Stimulated activated effector memory CD8-positive, alpha-beta T cell treated with anti-CD3 and anti-CD28 coated beads, Interleukin-12 subunit alpha, Interleukin-12 subunit beta, amount 100 ng/mL, for 72 hours (primary cell): ENCODE data around the gene MSX1.
A peak's percentile ranks its signal among the peaks of the same experiment; 100 is the strongest.

ENCODE experiments used
- ATAC-seq: fragments of 150-1000 bp; cut with Tn5 transposase; 2 replicates; pipeline ENCODE4 v1.10.0; 2021
- DNase-seq, 2 donors: peaks; one replicate each; pipeline ENCODE4 v3.0.0; 2021 to 2022; ENCODE audit warnings: low spot score in 2 of 2
- H3K27ac Mint-ChIP-seq: one replicate; pipeline ENCODE4 v1.8.0; 2022; ENCODE audit warnings: mild to moderate bottlenecking, mixed read lengths
- H3K36me3 Mint-ChIP-seq: one replicate; pipeline ENCODE4 v1.8.0; 2022; ENCODE audit warnings: mild to moderate bottlenecking, mixed read lengths
- H3K4me1 Mint-ChIP-seq: one replicate; pipeline ENCODE4 v1.8.0; 2022; ENCODE audit warnings: mixed read lengths
- H3K4me3 Mint-ChIP-seq: one replicate; pipeline ENCODE4 v1.8.0; 2022; ENCODE audit warnings: mild to moderate bottlenecking, mixed read lengths
- H3K9me3 Mint-ChIP-seq: one replicate; pipeline ENCODE4 v1.8.0; 2022; ENCODE audit warnings: mixed read lengths

The MSX1 gene

DNA sequence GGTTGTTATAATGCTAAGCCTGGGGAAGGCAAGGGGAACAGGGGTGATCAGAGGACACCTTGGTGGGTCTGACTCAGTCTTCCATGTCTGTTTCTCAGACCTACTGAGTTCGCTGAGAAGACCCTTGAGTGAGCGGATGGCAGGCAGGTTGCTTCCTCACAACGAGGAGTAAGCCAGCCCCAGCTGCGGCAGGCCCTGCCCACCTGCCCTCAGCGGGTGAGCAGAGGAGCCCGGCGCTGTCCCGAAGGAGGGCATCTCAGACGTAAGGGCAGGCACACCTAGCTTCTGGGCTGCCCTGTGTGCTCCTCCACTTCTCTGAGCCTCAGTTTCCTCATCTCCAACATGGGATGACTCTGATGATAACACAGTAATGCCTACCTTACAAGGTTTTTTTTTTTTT lies 30.3 kb downstream of the MSX1 start:
- H3K9me3 Mint-ChIP-seq, result no peaks in the 10 kb centered on the region
- H3K4me1 Mint-ChIP-seq, result no peaks in the 10 kb centered on the region
- H3K36me3 Mint-ChIP-seq, result no peaks in the 10 kb centered on the region
- H3K4me3 Mint-ChIP-seq, result no peak overlapping the region
- ATAC-seq, result no peak
- no peak overlapping the region for H3K27ac Mint-ChIP-seq
- no peak for DNase-seq

DNA sequence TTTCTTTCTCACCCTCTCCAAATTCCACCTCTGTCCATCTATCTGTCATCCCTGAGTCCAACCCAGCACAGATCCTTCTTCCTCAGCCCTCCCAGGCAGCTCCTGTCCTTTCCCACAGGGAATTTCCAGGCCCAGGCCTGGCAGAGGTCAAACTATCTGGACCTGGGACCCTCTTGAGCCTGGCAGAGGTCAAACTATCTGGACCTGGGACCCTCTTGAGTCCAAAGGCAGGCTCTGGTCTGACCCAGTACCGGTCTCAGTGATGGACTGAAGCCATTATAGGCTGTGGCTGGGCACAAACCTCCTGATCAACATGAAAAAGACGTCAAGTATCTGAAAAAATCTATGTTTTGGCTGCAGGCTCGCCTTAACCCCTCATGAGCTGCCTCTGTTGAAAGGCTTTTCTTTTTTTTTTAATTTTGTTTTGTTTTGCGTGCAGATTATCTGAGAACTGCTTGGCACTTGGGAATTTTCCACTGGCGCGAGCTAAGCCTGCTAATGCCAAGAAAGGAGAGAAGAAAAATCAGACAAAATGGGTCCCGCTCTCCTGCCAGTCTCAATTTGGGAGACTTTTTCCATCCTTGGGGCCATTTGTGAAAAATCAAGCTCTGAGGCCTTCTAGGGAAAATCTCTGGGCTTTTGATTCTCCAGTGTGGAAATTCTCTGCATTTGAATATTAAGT lies 31.2 kb downstream of the MSX1 start:
- Mint-ChIP-seq H3K36me3 (no peaks in the 10 kb centered on the region), H3K9me3 (no peaks in the 10 kb centered on the region), H3K27ac (no peak overlapping the region), H3K4me3 (no peak overlapping the region), H3K4me1 (no peaks in the 10 kb centered on the region)
- ATAC-seq (no peak), DNase-seq (no peak)

DNA sequence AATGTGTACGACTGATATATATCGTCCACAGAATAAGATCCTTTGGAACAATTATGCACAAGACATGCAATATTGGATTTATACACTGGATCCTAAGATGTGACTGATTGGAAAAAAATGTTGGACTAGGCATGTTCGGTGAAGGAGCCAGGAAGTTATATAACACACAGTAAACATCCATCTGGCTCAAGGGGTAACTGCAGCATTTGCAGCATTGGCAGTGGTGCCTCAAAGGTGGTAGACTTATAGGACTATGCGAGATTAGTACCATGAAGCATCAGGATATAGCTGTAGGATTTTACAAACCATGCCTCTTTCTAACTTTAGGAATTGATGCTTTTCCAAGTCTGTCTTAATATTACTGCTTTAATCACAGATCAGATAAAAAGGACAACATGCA lies 34.3 kb downstream of the MSX1 start:
- no peak overlapping the region for H3K4me3 Mint-ChIP-seq
- H3K27ac Mint-ChIP-seq, result no peak overlapping the region
- DNase-seq (no peak), ATAC-seq (no peak)
- no peaks in the 10 kb centered on the region for H3K36me3 Mint-ChIP-seq
- H3K9me3 Mint-ChIP-seq, result no peaks in the 10 kb centered on the region
- no peaks in the 10 kb centered on the region for H3K4me1 Mint-ChIP-seq

DNA sequence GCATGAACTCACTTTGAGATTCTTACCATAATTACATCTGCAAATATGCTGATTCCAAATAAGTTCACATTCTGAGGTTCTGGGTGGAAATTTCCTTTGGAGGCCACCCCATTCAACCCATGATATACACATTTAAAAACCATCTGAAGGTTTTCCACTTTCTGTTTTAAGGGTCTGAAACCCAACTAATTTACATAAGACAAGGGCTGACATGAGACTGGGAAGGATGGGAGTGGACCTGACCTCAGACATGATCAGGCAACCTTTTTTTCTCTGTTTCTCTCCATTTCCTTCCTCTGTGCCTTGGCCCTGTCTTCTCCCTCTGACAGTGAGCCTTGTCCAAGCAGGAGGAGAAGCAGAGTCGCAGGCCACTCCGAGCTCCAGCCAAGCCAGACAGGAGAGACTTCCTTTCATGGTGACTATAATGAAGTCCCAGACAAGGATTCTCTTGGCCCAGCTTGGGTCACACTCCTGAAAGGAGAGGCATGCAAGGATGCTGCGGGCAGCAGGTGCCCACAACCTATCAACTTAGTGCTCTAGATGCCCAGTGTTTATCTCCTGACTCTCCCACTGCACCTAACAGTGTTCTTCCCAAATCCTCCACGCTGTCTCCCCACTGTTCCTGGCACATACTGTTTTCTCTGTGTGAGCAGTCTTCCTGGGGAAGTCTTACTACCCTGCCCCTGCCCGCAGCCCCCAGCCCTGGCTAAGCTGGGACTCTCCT lies 39.9 kb downstream of the MSX1 start:
- H3K4me1 Mint-ChIP-seq, result no peaks in the 10 kb centered on the region
- no peak overlapping the region for H3K4me3 Mint-ChIP-seq
- no peak overlapping the region for H3K27ac Mint-ChIP-seq
- H3K36me3 Mint-ChIP-seq, result no peaks in the 10 kb centered on the region
- no peak for DNase-seq
- no peak for ATAC-seq
- no peaks in the 10 kb centered on the region for H3K9me3 Mint-ChIP-seq

DNA sequence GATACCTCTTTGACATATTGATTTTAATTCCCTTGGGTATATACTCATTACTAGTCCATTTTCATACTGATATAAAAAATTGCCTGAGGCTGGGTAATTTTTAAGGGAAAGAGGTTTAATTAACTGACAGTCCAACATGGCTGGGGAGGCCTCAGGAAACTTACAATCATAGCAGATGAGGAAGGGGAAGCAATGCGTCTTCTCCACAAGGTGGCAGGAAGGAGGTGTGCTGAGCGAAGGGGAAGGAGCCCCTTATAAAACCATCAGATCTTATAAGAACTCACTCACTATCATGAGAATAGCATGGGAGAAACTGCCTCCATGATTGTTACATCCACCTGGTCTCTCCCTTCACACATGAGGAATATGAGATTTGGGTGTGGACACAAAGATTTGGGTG lies 42.4 kb downstream of the MSX1 start:
- no peaks in the 10 kb centered on the region for H3K36me3 Mint-ChIP-seq
- no peak overlapping the region for H3K4me3 Mint-ChIP-seq
- no peak overlapping the region for H3K27ac Mint-ChIP-seq
- DNase-seq (no peak), ATAC-seq (no peak)
- no peaks in the 10 kb centered on the region for H3K9me3 Mint-ChIP-seq
- no peaks in the 10 kb centered on the region for H3K4me1 Mint-ChIP-seq

DNA sequence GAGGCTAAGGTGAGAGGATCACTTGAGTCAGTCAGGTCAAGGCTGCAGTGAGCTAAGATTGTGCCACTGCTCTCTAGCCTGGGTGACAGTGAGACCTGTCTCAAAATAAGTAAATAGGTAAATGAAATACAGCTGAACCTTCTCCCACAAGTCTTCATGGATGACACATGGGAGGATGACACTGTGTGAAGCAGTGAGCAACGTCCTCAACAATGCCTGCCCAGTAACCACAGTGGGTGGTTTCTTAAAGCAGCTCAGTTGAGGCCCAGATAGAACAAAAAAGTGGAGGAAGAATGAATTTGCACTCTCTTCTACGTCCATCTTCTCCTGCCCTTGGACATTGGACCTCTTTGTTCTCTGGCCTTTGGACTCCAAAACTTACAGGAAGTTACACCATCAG lies 52.7 kb downstream of the MSX1 start:
- ATAC-seq (peak; percentile 65), DNase-seq (no peak)
- Mint-ChIP-seq H3K9me3 (no peaks in the 10 kb centered on the region), H3K4me1 (no peaks in the 10 kb centered on the region), H3K27ac (no peak overlapping the region), H3K4me3 (no peak overlapping the region), H3K36me3 (no peaks in the 10 kb centered on the region)

DNA sequence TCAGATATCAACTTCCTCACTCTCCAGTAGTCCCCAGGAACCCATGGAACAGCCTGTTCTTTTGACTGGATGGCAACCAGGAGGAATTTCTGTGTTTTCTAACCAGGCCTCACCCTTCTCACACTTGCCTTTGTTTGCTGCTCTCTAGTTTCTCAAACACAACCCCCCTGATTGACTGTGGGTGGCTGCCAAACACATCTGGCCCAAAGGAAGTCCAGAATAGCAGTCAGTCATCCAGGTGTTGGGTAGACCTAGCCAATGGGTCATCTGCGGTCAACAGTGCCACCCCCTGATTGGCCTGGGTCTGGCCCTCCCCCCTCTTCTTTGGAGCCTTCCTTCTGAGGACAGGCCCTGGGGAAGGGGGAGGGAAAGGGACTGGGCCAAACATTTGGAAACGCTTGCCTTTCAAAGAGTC lies 53.7 kb downstream of the MSX1 start:
- ATAC-seq, result no peak
- H3K27ac Mint-ChIP-seq, result no peak overlapping the region
- DNase-seq, result no peak
- H3K4me1 Mint-ChIP-seq, result no peaks in the 10 kb centered on the region
- no peak overlapping the region for H3K4me3 Mint-ChIP-seq
- no peaks in the 10 kb centered on the region for H3K9me3 Mint-ChIP-seq
- H3K36me3 Mint-ChIP-seq, result no peaks in the 10 kb centered on the region
